ENCODE data around the gene ANKMY1. TPM values are rescaled to one million over a fixed set of nuclear protein-coding genes. Genes with fewer than 3 reads are reported as not detected.

The ANKMY1 gene
- total and polyA plus RNA-seq, 2 of the 8 experiments (the other 6 are each of a cell fraction or from before 2014, with no cell fraction given) = 4.5 to 4.8 TPM

- WGBS, 2 experiments (ENCODE audit: extremely low coverage in 1 of 2, insufficient coverage in 1 of 2, insufficient read length in 1 of 2, insufficient replicate concordance in 2 of 2, low coverage in 1 of 2, low lambda C conversion rate in 2 of 2, missing lambda C conversion rate in 1 of 2) = 87% methylated on average over 10 of the region's 19 CpGs; no CpG with 5 or more reads in 1 of the 2 experiments
- Histone ChIP-seq H3K79me1 (ENCODE audit: low read depth, low read length) (no peaks in the 10 kb centered on the region), H4K91ac (replicated peaks; ENCODE audit: insufficient read length, low read length) (no peak overlapping the region), H2AFZ (ENCODE audit: low read length) (no peak overlapping the region), H2BK12ac (ENCODE audit: low read depth, low read length) (no peak overlapping the region), H3K23me2 (ENCODE audit: low read depth, low read length) (peaks cover 4% of the 10 kb centered on the region; the same call in 1 of the 2 replicates), H3K56ac (replicated peaks; ENCODE audit: insufficient read length, low read depth, low read length) (no peak overlapping the region), H3K27me3 (replicated peaks in 1 of 4; ENCODE audit: control insufficient read depth in 3 of 4, extremely low read depth in 1 of 4, insufficient read depth in 3 of 4, low read length in 3 of 4) (peaks cover 0 to 5% (median 3%) of the 10 kb centered on the region in 4 experiments; a peak in 2 of 7 replicates), H4K8ac (ENCODE audit: extremely low read depth, insufficient read depth, low read length) (no peak overlapping the region), H2BK15ac (ENCODE audit: low read length) (no peak overlapping the region), H3K4me2 (ENCODE audit: insufficient read depth in 1 of 2, low read depth in 2 of 2, low read length in 2 of 2) (no peak overlapping the region), H3K4me3 (ENCODE audit: extremely low read depth in 1 of 4, insufficient read depth in 2 of 4, low read depth in 3 of 4, low read length in 4 of 4) (no peak overlapping the region), H2BK5ac (ENCODE audit: low read depth, low read length) (no peak overlapping the region), H3K36me3 (ENCODE audit: control insufficient read depth in 2 of 4, insufficient read depth in 4 of 4, low read length in 3 of 4) (peaks cover 0 to 13% (median 5%) of the 10 kb centered on the region in 4 experiments; a peak in 5 of 8 replicates), H3K79me2 (ENCODE audit: control insufficient read depth in 1 of 2, insufficient read depth in 2 of 2, low read length in 2 of 2) (no peaks in the 10 kb centered on the region), H3K4ac (replicated peaks; ENCODE audit: insufficient read length, low read depth, low read length) (no peak overlapping the region), H4K20me1 (replicated peaks in 1 of 2; ENCODE audit: control insufficient read depth in 1 of 2, insufficient read depth in 2 of 2, low read length in 2 of 2) (peaks cover 0 to 11% of the 10 kb centered on the region in 2 experiments), H3K23ac (ENCODE audit: insufficient read length) (no peak overlapping the region), H2AK5ac (ENCODE audit: low read depth, low read length) (no peak overlapping the region), H3K14ac (ENCODE audit: insufficient read length) (no peak overlapping the region), H3K27ac (ENCODE audit: low read depth, low read length) (no peak overlapping the region), H2BK120ac (replicated peaks; ENCODE audit: low read depth, low read length) (no peak overlapping the region), H4K5ac (ENCODE audit: insufficient read length, low read depth, low read length) (no peak overlapping the region), H2BK20ac (ENCODE audit: low read length) (no peak overlapping the region), H3K18ac (ENCODE audit: extremely low read depth, low read length) (no peak overlapping the region), H3K4me1 (replicated peaks in 1 of 4; ENCODE audit: control insufficient read depth in 3 of 4, insufficient read depth in 4 of 4, low read length in 3 of 4) (no peaks in the 10 kb centered on the region), H3K9ac (replicated peaks in 1 of 4; ENCODE audit: extremely low read depth in 1 of 4, low read depth in 3 of 4, low read length in 3 of 4) (no peak overlapping the region), H3K9me3 (ENCODE audit: insufficient read depth in 2 of 2, low read depth in 1 of 2, low read length in 1 of 2) (no peaks in the 10 kb centered on the region)
- ChIA-PET CTCF (ENCODE audit: partially characterized antibody) (interaction anchor here (0.7 to 2.1 kb wide), 3 partner anchors 8 to 178 kb away, joined by 3 to 6 read pairs (median 4); no protein-coding TSS in a partner anchor), POLR2A (ENCODE audit: partially characterized antibody) (no interaction called here)
- TF ChIP-seq SIN3A (conservative IDR thresholded peaks at IDR 0.05 in 1 of 2, IDR thresholded peaks at IDR 0.05 in 1 of 2; ENCODE audit: low read depth in 1 of 2, low read length in 2 of 2) (no peak), USF2 (IDR thresholded peaks at IDR 0.05; ENCODE audit: low read length) (no peak)
- FAIRE-seq (no peak), DNase-seq (ENCODE audit: low read depth in 1 of 2, low spot score in 2 of 2) (peak in 1 of 2 experiments; percentile 43)
Observed at GRCh38 chr2:240466579-240467148, 91.1 kb downstream of the ANKMY1 start.
